Astrocyte (in vitro differentiated cells and primary cell): ENCODE data around the gene AGBL5. TPM values are rescaled to one million over a fixed set of nuclear protein-coding genes. Genes with fewer than 3 reads are reported as not detected.
A peak's percentile ranks its signal among the peaks of the same experiment; 100 is the strongest.

Source experiments
- DNase-seq: peaks from one replicate; pipeline ENCODE4 v3.0.0-alpha.2; 2010; ENCODE audit warnings: low read depth
- FAIRE-seq: peaks from 2 replicates; lab custom pipeline; 2011; peaks lifted over from hg19 to GRCh38; lab: Jason Lieb, UNC
- H2AFZ ChIP-seq: 2 replicates; pipeline ENCODE4 v1.6.0; 2012; ENCODE audit warnings: low read depth, low read length, inconsistent platforms
- H3K27ac ChIP-seq: 2 replicates; pipeline ENCODE4 v1.5.1; 2011; ENCODE audit warnings: low read depth, low read length, inconsistent platforms
- H3K27me3 ChIP-seq: 2 replicates; pipeline ENCODE4 v1.6.0; 2011; ENCODE audit warnings: low read length, inconsistent platforms; ENCODE audit not compliant: insufficient read depth
- H3K36me3 ChIP-seq: 2 replicates; pipeline ENCODE4 v1.5.1; 2011; ENCODE audit warnings: low read length, inconsistent platforms; ENCODE audit not compliant: insufficient read depth
- H3K4me1 ChIP-seq: 2 replicates; pipeline ENCODE4 v1.5.1; 2011; ENCODE audit warnings: low read length, inconsistent platforms; ENCODE audit not compliant: insufficient read depth
- H3K4me2 ChIP-seq: 2 replicates; pipeline ENCODE4 v1.6.0; 2012; ENCODE audit warnings: low read length, inconsistent platforms
- H3K4me3 ChIP-seq: 2 replicates; pipeline ENCODE4 v1.5.1; 2011; ENCODE audit warnings: low read depth, mild to moderate bottlenecking, low read length, inconsistent platforms; ENCODE audit not compliant: insufficient read depth
- H3K79me2 ChIP-seq: 2 replicates; pipeline ENCODE4 v1.6.0; 2012; ENCODE audit warnings: mild to moderate bottlenecking, low read length, inconsistent platforms; ENCODE audit not compliant: insufficient read depth
- H3K9ac ChIP-seq: 2 replicates; pipeline ENCODE4 v1.6.0; 2012; ENCODE audit warnings: mild to moderate bottlenecking, low read length, inconsistent platforms
- H3K9me3 ChIP-seq: 2 replicates; pipeline ENCODE4 v1.5.1; 2012; ENCODE audit warnings: low read depth, mild to moderate bottlenecking, low read length, inconsistent platforms; ENCODE audit not compliant: insufficient read depth
- H4K20me1 ChIP-seq: 2 replicates; pipeline ENCODE4 v1.6.0; 2012; ENCODE audit warnings: low read length, inconsistent platforms; ENCODE audit not compliant: insufficient read depth
- H3K27ac Mint-ChIP-seq: one replicate; pipeline ENCODE4 v1.8.0; 2021; ENCODE audit warnings: mild to moderate bottlenecking, mixed read lengths; ENCODE audit not compliant: unreplicated experiment
- H3K27me3 Mint-ChIP-seq: one replicate; pipeline ENCODE4 v1.8.0; 2021; ENCODE audit warnings: low read depth, mixed read lengths; ENCODE audit not compliant: unreplicated experiment
- H3K36me3 Mint-ChIP-seq: one replicate; pipeline ENCODE4 v1.8.0; 2021; ENCODE audit warnings: low read depth, mixed read lengths; ENCODE audit not compliant: unreplicated experiment
- H3K4me1 Mint-ChIP-seq: one replicate; pipeline ENCODE4 v1.8.0; 2021; ENCODE audit warnings: low read depth, mixed read lengths; ENCODE audit not compliant: unreplicated experiment
- H3K4me3 Mint-ChIP-seq: one replicate; pipeline ENCODE4 v1.8.0; 2021; ENCODE audit warnings: mild to moderate bottlenecking, moderate library complexity, mixed read lengths; ENCODE audit not compliant: unreplicated experiment
- H3K9me3 Mint-ChIP-seq: one replicate; pipeline ENCODE4 v1.8.0; 2021; ENCODE audit warnings: mild to moderate bottlenecking, mixed read lengths; ENCODE audit not compliant: unreplicated experiment
- CTCF ChIP-seq: IDR thresholded peaks from 2 replicates; pipeline ENCODE4 v1.5.1; 2011; ENCODE audit warnings: low read depth, mild to moderate bottlenecking, inconsistent platforms, low read length, moderate library complexity; ENCODE audit not compliant: insufficient read depth
- EZH2 ChIP-seq: IDR thresholded peaks from 2 replicates; pipeline ENCODE4 v1.6.1; 2012; ENCODE audit warnings: mild to moderate bottlenecking, low read length, inconsistent platforms; ENCODE audit not compliant: insufficient read depth
- total RNA-seq: library from RNA; stranded (reverse); gene quantifications from 2 replicates; pipeline ENCODE4 v1.2.1, GENCODE V29; 2021

Gene AGBL5
- total RNA-seq, 1 donor from 2014 or later, result 20.7 TPM

- FAIRE-seq (no peak), DNase-seq (no peak)
- H3K27ac ChIP-seq, result no peak overlapping the region
- H3K27me3 ChIP-seq, result peaks cover 2% of the 10 kb centered on the region
- H2AFZ ChIP-seq, result no peak overlapping the region
- Mint-ChIP-seq H3K36me3 (peaks cover 2% of the 10 kb centered on the region), H3K9me3 (peaks cover 2% of the 10 kb centered on the region), H3K27ac (no peak overlapping the region), H3K4me1 (no peaks in the 10 kb centered on the region), H3K27me3 (peaks cover 11% of the 10 kb centered on the region), H3K4me3 (no peak overlapping the region)
- H3K36me3 ChIP-seq, result no peaks in the 10 kb centered on the region
- H3K4me1 ChIP-seq, result no peaks in the 10 kb centered on the region
- no peak overlapping the region for H3K4me2 ChIP-seq
- no peaks in the 10 kb centered on the region for H4K20me1 ChIP-seq
- H3K4me3 ChIP-seq, result no peak overlapping the region
- TF ChIP-seq EZH2 (no peak), CTCF (no peak)
- no peaks in the 10 kb centered on the region for H3K9me3 ChIP-seq
- no peak overlapping the region for H3K9ac ChIP-seq
- H3K79me2 ChIP-seq, result no peaks in the 10 kb centered on the region
These were observed 45.9 kb downstream of the AGBL5 start for GRCh38 chr2:27097341-27097740.

GRCh38 chr2:27099334-27099955 is 48.0 kb downstream of the AGBL5 start:
- TF ChIP-seq CTCF (no peak), EZH2 (no peak)
- no peak overlapping the region for H3K27ac Mint-ChIP-seq

GRCh38 chr2:27100036-27100435 is 48.6 kb downstream of the AGBL5 start:
- Mint-ChIP-seq H3K27me3 (peaks cover 19% of the 10 kb centered on the region), H3K4me3 (no peak overlapping the region), H3K27ac (peak overlapping the region; percentile 34), H3K36me3 (peaks cover 2% of the 10 kb centered on the region), H3K9me3 (no peaks in the 10 kb centered on the region), H3K4me1 (no peaks in the 10 kb centered on the region)
- no peaks in the 10 kb centered on the region for H3K4me1 ChIP-seq
- DNase-seq (no peak), FAIRE-seq (no peak)
- TF ChIP-seq EZH2 (no peak), CTCF (no peak)
- H3K9me3 ChIP-seq, result no peaks in the 10 kb centered on the region
- peaks cover 8% of the 10 kb centered on the region for H3K27me3 ChIP-seq
- H2AFZ ChIP-seq, result no peak overlapping the region
- no peak overlapping the region for H3K4me2 ChIP-seq
- no peaks in the 10 kb centered on the region for H3K36me3 ChIP-seq
- no peak overlapping the region for H3K4me3 ChIP-seq
- no peak overlapping the region for H3K9ac ChIP-seq
- H3K79me2 ChIP-seq, result no peaks in the 10 kb centered on the region
- H4K20me1 ChIP-seq, result no peaks in the 10 kb centered on the region
- H3K27ac ChIP-seq, result no peak overlapping the region

More at GRCh38 chr2:27099334-27099955, 48.0 kb downstream of the AGBL5 start:
- Histone ChIP-seq H3K4me2 (no peak overlapping the region), H3K9me3 (no peaks in the 10 kb centered on the region), H3K4me1 (no peaks in the 10 kb centered on the region), H3K27ac (no peak overlapping the region), H3K36me3 (no peaks in the 10 kb centered on the region), H3K9ac (no peak overlapping the region), H4K20me1 (no peaks in the 10 kb centered on the region), H2AFZ (no peak overlapping the region), H3K4me3 (no peak overlapping the region), H3K79me2 (no peaks in the 10 kb centered on the region), H3K27me3 (peaks cover 4% of the 10 kb centered on the region)
- no peaks in the 10 kb centered on the region for H3K9me3 Mint-ChIP-seq
- DNase-seq (no peak), FAIRE-seq (no peak)
- no peak overlapping the region for H3K4me3 Mint-ChIP-seq
- H3K36me3 Mint-ChIP-seq, result peaks cover 2% of the 10 kb centered on the region
- peaks cover 17% of the 10 kb centered on the region for H3K27me3 Mint-ChIP-seq
- no peaks in the 10 kb centered on the region for H3K4me1 Mint-ChIP-seq
